CD1c-positive myeloid dendritic cell (primary cell): ENCODE results near the gene BCAP29.
"Not testable (repeated sequence)": the region's sequence is repeated elsewhere in the genome, so short reads cannot be mapped to it uniquely, and the experiment has no call there.

Experiments
- DNase-seq: peaks from one replicate; pipeline ENCODE4 v3.0.0-alpha.2; 2016; ENCODE audit errors: extremely low spot score

BCAP29 gene, protein sequence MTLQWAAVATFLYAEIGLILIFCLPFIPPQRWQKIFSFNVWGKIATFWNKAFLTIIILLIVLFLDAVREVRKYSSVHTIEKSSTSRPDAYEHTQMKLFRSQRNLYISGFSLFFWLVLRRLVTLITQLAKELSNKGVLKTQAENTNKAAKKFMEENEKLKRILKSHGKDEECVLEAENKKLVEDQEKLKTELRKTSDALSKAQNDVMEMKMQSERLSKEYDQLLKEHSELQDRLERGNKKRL

DNA sequence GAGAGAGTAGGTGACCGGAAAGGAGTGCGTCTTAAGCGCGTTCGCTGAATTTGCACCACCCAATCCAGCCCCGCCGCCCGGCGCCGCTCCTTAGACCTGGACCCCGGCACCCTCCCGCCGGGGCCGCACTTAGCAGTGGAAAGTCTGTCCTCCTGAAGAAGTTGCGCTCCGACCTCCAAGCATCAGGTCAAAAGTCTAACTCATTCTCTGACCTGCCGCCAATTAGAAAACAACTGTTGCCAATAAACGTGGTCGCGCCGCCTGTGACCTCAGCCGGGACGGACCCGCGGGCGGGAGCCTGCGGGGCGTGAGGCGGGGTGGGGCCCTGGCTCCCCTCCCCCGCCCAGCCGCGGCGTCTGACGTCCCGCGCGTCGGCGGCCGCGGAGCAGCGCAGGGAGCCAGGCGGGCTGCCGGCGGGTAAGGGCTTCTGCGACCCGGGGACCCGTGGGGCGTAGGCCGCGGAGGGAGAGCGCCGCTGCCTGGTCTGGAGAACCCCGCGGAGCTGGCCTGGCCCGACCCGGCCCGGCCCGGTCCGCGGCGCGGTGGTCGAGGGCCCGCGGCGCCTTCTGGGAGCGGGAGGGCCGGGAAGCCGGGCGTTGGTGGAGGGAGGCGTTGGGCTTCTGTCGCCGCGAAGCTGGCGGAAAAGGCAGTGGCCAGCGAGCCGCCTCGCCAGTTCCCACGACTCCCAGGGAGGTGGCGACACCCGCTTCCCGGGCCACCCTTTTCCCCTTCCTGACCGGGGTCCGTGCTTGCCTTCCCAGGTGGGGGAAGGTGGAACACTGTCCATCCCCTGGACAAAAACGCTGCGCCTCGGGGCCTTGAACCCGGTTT, at the start of gene BCAP29:
Gene BCAP29, plus strand, starts transcription at position 362 of the 831 bp plus-strand sequence. CDS start 527 bp downstream, outside the sequence.
- peak; percentile 90 for DNase-seq

DNA sequence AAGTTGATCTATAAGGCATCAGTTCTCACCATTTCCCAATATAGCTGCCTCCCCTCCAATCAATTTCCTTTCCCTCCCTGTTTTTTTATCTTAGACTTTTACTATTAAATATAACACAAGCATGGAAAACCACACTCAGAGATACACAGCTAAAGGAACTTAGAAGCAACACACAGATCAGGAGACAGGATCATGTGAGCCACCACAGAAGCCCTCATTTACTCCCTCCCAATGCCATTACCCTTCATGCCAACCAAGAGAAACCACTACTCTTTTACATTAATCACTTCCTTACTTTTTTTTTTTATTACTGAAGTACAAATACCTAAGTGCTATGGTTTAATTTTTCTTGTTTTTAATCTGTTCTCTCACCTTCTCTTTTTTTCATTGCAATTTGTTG, 49.3 kb upstream of the BCAP29 start:
- DNase-seq, result no peak

DNA sequence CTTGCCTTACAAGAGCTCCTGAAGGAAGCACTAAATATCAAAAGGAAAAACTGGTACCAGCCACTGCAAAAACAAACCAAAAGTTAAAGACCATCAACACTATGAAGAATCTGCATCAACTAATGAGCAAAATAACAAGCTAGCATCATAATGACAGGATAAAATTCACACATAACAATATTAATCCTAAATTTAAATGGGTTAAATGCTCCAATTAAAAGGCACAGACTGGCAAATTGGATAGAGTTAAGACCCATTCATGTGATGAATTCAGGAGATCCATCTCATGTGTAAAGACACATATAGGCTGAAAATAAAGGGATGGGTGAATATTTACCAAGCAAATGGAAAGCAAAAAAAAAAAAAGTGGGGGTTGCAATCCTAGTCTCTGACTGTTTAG, 45.9 kb upstream of the BCAP29 start:
- DNase-seq, result no peak

DNA sequence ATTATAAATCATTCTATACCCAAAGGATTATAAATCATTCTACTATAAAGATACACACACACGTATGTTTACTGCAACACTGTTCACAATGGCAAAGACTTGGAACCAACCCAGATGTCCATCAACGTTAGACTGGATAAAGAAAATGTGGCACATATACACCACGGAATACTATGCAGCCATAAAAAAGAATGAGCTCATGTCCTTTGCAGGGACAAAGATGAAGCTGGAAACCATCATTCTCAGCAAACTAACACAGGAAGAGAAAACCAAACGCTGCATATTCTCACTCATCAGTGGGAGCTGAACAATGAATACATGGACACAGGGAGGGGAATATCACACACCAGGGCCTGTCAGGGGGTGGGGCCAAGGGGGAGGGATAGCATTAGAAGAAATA, 42.8 kb upstream of the BCAP29 start:
- DNase-seq, result not testable (repeated sequence)

DNA sequence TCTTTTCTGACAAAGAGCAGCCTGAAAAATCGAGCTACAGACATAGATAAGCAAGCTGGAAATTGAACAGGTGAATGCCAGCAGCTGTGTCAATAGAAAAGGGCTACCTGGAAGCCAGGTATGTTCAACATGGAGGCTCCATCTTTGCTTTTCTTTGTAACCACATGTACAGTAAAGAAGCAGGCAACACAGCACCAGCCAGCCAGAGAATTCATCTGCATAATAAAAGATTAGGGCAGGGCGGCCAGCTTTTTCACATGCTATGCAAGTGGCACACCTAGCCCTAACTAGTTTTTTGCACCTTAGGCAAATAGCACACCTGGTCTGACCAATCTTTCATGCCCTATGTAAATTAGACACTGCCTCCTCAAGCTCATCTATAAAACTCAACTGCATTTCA, 42.0 kb upstream of the BCAP29 start:
- DNase-seq, result no peak

DNA sequence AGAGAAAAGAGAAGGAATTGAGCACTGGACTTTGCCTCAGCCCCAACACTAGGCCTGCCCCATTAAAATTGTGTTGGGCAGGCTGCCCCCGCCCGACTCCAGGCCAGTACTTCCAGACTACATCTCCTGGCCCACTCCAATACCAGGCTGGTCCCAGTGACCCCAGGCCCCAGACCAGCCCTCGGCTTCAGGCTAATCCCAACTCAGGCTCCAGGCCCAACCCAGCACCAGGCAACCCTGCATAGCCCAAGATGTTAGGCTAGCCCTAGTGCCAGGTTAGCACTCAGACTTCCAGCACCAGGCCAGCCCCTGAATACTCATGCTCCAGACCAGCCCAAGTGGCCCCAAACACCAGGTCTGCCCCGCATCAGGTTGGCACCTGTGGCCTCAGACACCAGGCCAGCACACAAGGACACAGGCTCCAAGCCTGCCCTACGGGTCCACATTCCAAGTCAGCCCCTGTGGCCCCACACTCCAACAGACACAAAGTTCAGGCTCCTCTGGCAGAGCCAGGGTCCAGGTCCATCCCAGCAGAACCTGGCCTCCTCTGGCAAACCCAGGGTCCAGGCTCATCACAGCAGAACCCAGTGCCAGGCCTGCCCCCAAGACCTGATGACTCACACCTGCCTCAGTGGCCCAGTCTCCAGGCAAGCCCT, 36.6 kb upstream of the BCAP29 start:
- no peak for DNase-seq

DNA sequence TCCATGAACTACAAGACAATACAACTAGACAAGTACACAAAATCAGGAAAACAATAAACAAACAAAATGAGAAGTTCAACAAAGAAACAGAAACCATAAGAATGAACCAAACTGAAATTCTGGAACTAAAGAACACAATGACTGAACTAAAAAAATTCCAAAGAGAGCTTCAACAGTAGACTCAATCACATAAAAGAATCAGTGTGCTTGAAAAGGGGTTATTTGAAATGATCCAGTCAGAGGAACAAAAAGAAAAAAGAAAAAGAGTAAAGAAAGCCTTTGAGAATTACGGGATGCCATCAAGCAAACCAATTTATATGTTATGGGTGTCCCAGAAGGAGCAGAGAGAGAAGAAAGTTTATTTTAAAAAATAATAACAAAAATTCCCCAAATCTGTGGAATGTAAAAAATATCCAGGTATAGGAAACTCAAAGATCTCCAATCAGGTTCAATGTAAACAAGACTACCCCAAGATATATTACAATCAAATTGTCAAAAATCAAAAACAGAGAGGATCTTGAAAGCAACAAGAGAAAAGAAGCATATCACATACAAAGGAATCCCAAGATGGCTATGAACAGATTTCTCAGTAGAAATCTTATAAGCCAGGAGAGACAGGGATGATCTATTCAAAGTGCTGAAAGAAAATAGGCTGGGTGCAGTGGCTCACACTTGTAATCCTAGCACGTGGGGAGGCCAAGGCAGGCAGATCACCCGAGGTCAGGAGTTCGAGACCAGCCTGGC, 35.0 kb upstream of the BCAP29 start:
- DNase-seq, result no peak

DNA sequence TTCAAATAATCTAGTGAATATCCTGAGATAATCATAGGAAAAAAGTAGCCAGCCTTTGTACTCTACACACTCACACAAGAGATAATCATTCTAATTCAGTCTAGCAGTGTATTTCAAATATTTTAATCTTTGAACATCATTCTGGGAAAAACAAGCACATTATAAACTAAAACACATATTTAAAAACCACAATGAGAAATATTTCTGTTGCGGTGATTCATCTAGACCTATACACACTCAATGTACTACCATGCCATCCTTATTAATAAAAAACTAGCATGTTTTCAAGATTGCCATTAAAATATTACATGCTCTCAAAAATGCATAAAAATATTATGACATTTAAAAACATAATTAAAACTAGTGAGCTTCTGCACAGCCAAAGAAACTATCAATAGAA, 28.1 kb upstream of the BCAP29 start:
- no peak for DNase-seq

DNA sequence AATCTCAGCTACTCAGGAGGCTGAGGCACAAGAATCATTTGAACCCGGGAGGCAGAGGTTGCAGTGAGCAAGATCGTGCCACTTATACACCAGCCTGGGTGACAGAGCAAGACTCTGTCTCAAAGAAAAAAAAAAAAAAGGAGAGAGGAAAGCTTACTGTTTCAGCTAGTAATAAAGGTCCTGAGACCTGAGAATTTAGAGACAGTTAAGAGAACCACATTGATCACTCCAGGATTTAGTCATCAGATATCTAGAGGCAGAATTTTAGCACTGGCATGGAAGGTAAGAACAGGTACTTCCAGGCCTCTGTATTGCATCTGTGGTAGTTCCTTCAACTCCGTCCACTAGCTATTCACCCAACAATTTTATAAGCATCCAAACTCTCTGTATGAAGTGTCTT, 24.2 kb upstream of the BCAP29 start:
- DNase-seq, result no peak

DNA sequence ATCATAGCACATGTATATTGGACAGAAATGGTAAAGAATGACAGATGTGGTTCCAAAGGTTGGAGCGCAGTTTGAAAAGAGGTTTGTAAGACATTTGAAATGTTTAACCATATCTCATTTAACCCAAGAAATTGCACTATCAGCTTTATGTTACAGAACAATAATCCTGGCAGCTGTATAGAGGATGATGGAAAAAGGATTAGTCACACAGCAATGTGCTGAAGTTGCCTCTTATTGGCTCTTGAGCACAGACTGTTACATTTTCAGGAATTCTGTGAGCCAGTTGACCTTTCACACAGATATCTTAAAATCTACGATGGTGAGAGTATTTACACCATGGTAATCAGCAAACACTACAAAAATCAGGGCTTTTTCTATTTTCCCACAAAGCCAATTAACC, 20.2 kb upstream of the BCAP29 start:
- no peak for DNase-seq

DNA sequence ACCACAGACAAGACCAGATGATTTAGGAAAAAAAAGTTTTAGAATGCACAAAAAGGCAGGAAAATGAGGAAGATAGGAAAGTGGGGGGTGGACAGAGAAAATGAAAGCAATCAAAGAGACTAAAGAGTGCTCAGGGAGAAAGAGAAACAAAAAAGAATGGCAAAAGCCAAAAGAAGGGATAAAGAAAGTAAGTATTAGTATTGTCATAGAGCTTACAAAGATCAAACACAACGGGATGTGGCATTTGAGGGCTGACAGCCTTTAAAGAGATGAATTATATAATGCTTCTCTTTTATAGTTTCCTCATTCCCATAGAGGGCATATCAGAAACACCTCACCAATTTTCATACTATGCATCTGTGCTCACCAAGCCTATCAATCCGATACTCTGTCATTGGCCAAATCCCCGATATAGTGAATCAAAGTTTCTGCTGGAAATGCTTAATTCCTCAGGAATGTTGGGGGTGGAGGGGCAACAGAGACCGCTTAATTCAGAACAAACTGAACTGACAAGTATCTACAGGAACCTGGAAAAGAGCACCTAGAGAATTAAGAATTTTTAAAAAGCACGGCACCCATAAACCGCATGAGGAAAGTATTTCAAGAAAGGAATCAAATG, 19.0 kb upstream of the BCAP29 start:
- peak; percentile 30 for DNase-seq

DNA sequence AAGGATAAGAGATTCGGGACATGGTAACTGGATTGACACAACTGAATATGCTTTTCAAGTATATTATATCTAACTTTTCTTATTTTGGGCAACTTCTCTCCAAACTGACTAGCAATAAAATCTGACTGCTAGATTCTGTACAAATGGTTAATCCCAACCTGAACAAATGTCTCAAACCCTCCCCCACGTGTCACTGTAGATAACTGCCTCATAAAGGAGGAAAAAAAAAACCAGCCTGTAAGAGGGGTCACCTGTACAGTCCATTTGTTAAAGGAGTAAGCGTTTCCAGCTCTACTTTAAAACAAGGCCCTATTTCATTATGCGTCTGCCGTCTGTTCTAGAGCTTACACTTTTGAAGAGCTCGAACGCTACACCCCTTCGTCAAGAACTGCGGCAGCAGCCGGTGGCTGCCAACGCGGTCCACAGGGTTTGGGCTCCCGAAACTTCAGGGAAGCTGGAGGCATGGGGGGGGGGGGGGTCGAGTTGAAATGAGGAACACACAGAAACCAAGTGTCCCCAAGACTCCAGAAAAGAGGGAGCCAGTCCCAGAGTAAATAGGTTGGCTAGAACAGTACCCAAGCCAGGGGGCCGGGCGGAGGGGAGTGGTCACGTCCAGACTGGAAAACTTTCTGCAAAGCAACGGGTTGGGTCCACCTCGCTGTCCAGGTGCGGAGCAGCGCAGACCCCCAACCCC, 16.8 kb upstream of the BCAP29 start:
- DNase-seq, result peak; percentile 48

DNA sequence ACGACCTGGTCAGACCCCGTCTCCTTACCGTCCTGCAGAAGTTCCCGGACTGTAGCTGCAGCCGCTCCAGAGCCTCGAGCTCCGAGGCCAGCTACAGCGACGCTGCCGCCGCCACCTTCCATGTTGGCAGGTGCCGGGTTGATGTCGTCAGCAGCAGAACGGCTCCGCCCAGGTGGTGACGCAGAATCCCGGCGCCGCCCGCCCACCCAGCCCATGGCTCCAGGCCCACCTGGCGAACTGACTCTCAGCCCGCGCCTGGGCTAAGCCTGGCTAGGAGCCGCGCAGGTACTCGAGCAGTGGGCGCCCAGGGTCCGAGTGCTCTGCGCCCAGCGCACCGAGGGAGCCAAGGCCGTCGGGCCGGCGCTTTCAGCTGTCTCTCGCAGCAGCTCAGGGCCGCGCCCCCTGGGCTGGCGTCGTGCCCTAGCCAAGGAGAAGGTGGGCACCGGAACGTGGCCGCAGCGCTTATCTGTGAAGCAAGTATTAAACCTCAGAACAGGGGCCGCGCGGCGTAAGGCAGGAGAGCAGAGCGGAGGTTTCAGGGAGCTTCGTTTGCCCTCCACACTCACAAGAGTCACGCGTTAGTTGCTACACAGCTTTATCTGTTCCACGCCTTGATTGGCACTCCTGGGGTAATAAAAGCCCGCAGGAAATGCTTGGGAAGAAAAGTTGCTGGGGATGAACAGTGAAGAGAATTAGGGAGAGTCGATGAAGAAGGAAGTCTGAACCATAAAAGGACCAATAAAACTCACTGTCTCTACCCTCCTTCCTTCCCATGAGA, 16.1 kb upstream of the BCAP29 start, which contains the start of the genes COG5 and DUS4L:
Gene COG5, minus strand, starts transcription at position 146 of the 778 bp plus-strand sequence. Its CDS starts 24 bp downstream, at position 122.
Gene DUS4L, plus strand, starts transcription at position 197 of the 778 bp plus-strand sequence. CDS start 3,100 bp downstream, outside the sequence.
- DNase-seq, result peak; percentile 93

DNA sequence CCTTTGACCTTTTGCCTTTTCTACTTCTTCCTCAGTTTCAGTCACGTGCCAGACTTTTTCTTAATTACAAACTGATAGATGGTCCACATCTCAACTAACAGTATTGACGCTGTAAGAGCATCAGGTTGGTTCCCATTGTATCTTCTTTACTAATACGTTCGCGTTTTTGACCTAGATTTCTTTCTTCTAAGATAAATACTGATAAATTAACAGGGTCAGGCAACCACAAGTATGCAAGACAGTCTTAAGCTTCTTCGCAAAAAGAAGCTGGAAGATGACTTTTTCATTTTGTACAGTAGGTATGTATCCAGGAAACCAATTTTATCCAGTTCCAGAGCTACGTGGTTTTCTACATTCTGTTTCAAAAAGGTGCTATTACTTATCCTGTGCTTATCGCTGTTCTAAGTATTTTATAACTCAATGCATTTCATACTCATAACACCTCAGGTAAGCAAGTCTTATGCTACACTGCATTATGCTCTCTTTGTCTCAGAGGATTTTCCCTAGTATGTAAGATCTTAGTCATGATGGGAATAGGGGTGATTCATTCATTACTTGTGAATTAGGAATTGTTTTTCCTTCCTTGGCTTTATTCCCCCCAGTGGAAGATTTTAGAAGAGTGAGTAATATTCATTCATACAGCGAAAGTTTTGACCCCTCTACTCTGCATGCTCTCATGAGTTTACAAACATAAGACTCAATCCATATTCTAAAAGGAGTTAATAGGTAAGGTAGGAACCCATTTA, 15.3 kb upstream of the BCAP29 start:
- no peak for DNase-seq

DNA sequence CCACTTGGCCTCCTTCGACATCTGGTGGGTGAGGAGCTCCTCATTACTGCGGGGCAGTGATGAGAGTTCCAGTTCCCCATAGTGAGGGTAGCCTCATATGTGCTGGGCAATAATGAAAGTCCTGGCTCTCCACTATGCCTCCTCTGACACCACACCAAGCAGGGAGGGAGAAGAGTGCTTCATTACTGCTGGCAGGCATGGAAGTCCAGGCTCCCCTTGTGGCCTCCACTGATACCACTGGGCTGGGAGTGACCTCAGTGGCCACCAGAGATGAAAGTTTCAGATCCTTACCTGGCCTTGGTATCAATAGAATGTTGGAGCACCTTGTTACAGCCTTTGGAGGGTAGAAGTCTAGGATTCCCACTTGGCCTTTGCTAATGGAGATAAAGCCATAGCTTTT, 9.7 kb upstream of the BCAP29 start:
- DNase-seq, result no peak

DNA sequence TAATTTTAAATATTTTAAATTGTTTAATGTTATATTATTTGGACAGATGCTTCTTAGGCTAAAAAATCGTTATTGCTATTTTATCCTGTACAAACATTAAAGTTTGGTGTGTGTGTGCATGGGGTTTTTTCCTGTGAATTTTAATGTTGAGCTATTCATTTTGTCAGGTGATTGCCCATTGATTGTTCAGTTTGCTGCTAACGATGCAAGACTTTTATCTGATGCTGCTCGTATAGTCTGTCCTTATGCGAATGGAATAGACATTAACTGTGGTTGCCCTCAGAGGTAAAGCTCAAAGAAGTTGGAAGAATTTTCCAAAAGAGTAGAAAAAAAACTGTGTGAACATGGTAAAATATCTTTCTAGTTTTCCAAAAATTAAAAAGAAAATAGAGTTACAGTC, 6.5 kb upstream of the BCAP29 start:
- no peak for DNase-seq

DNA sequence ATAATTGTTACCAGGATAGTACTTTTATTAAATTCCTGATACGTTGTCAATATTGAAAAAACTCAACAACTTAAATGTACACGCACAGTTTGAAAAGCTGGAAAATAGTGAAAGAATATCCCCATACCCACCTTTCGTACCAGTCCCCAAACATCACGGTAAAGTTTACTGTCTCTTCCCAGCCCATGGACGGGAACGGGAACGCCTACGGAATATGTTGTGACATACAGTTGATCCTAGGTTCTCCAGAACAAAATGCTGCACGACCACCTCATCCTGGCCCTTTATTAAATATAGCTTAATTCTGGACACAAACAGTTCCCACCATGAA, 527 bp upstream of the BCAP29 start:
- DNase-seq, result peak; percentile 39

DNA sequence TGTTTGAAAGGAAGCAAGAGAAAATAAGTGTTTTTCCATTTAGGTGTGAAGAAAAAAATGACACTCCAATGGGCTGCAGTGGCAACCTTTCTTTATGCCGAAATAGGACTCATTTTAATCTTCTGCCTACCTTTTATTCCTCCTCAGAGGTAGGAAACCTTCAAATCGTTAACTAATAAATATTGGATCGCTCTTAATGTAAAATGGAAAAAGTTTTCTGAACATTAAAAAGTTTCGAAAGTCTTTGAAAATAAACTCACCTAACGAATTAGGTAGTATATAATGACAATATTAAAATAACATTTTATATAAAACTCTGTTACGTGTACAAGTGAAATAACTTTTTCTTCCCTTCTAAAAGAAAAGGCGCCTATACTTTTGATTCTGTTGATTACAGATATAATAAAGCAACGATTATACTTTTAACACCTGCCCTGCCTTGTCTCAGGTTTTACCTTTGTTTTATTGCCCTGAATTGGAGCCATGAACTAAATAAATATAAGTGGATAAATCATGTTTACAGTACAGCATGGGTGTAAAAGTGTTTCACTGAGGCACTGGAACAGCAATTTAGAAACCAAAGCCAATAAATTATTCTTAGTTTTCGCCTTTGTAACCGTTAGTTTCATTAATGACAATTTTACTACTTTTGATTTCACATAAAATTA, 804 bp downstream of the BCAP29 start:
- no peak for DNase-seq
